ENCODE measurements around the gene AKAP7.

The AKAP7 gene

DNA sequence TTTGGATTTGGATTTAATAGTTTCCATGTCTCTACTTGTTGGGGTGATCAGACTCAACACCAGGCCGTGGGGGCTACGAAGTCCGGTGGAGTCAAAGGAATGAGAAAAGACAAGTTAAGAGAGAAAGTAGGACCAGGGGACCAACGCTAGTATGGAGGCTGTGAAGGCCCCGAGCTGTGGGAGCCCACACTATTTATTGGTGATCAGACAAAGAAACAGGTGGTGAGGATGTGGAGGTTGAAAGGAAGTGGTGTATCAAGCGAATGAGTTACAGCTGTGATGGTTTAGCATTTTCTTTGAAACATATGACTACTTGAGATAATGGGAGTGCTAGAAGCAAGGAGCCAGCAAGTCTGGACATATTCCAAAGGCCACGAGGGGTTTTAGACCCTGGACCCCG, 62.4 kb downstream of the AKAP7 start:
- FAIRE-seq = no peak
- DNase-seq (ENCODE audit: low spot score) = no peak

DNA sequence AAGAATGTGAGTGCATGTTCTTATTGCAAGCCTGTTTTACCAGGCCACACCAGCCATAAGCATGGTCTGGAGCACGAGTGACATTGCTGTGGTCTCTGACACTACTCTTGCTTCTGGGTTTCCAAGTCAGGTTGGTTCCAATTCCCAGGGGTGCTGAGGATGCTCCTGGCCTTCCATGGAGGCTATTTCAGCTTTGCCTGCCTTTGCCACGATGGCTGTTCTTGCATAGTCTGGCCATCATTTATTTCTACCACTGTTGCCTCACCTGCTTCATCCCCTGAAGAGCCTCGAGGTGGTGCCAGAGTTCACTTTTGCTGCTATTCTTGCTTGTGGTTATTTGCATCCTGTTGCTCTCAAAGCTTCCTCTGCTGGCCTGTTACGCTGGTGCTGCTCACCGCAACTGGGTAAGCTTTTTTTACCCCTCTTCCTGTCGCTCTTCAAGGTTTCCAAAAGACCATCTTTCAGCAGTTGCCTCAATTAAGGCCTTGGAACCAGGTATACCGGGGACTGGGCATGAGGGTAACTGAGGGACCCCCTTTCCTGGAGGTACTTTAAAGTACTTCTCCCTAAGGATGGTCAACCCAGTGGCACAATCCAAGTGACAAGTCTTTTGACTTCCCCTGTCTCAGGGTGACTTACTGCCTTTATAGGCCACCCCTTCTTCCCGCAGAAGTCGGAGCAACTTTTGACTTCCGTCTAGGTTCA, 64.5 kb downstream of the AKAP7 start:
- FAIRE-seq (no peak), DNase-seq (ENCODE audit: low spot score) (peak; percentile 53)

DNA sequence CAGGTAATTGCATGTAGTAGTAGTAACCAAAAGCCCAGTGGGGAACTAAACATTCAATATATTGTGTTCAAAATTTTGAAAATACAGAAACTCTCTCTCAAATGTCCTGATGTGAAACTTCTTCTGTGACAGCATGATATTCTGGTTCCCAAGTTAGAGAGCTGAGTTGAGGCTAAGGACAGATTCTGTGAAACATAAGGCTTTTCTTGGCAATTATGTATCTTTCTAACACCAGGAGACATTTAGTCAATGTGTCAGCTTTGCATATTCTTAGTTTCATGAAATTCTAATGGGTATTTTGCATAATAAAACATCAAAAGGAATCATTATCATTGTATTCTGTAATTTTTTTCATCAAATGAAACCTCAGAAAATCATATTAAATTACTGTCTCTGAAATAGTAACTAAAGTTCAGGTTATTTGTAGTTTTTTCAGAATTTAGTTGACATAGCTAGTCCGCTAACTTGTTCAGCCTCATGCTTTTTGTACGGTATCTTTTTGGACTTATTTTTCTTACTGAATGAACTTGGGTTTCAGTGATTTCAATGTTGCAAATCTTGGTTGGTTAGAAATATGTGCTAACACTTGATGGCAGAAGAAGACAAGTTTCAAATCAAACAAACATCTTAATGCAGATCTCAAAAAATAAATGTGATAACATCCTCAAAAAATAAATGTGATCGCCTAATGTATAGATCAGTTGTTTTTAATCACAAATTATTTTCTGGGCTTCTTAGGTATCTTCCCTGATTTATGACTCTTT, 70.4 kb downstream of the AKAP7 start:
- DNase-seq (ENCODE audit: low spot score) (no peak), FAIRE-seq (no peak)

DNA sequence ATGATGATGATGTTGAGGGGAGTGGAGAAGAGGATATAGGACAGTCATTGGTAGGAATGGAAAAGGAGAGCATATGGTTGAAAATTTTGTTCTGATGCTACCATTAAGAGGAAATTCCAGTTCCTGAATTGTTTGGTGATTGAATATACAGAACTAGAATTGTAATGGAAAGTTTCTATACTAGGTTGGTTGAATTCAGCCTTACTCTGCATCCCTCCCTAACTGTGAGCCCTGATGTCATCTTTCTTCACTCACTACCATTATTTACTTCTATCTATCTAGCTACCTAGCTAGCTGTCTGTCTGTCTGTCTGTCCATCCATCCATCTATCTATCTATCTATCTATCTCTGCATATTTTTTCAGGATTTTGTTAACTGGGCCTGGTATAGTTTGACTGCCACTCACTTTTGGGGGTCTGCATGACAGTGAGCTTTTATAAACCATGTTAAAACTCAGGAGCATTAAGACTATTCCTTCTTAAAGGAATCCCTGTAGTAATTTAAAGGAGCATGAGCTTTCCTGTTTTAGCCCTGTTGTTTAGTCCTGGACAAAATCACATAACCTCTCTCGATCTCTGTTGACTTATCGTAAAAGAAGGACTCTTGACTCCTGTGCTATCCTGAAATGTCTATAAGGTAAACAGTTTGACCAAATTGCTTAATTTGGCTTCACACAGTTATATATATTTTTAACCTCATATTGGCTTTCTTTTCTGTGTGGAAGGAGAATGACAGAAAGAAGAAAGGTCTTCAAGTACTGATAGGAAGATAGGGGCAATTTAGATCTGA, 71.4 kb downstream of the AKAP7 start:
- DNase-seq (ENCODE audit: low spot score) (no peak), FAIRE-seq (no peak)

DNA sequence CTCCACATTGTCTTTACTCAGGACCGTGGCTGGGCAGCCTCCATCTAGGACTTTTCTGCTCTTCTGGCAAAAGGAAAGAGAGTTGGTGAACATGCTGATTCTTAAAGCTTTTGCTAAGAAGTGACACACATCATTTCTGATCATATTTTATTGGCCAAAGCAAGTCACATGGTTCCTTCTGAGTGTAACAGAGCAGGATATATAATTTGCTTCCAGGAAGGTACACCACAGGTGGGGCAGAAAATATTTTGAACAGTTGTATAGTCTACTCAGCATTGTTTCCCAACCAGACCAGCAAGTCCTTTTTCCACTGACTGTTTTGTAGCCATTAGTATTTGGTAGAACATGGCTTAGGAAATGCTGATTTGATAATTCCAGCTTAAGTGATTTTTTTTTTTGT, 73.5 kb downstream of the AKAP7 start:
- no peak for DNase-seq (ENCODE audit: low spot score)
- FAIRE-seq = no peak

DNA sequence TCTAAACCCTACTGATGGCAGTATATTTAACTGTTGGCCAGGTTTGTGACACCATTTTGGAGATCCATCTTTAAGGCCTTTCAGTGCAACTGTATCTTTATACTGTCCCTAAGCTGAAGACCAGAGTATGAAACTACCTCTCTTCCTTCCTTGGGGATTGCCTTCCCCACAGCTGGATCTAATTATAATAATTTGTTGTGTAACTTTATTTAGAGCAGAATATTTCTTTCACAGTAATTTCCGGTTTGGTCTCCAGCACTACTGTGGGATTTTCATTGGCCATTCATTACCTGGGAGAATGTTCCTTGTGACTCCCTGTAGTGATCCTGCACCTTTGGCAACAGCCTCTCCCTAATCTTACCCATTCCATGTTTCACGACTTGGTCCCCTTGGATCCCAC, 75.2 kb downstream of the AKAP7 start:
- DNase-seq (ENCODE audit: low spot score) = no peak

DNA sequence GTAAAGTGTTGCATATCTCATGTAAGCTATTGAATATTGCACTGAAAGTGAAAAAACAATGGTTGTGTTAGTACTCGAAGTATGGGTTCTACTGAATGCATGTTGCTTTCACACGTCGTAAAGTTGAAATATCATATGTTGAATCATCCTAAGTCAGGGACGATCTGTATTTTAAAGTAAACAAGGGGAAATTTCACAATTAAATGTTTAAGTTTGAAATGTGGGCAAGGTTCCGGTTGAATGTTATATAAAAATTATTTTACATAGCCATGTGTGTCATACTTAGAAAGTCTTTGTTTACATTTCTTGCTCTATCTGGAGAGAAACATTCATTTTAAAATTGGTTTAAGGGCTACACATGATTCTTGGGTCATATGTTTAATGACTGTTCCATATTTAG, 76.8 kb downstream of the AKAP7 start:
- no peak for FAIRE-seq
- no peak for DNase-seq (ENCODE audit: low spot score)

More for the DNA sequence above, 75.2 kb downstream of the AKAP7 start:
- no peak for FAIRE-seq

DNA sequence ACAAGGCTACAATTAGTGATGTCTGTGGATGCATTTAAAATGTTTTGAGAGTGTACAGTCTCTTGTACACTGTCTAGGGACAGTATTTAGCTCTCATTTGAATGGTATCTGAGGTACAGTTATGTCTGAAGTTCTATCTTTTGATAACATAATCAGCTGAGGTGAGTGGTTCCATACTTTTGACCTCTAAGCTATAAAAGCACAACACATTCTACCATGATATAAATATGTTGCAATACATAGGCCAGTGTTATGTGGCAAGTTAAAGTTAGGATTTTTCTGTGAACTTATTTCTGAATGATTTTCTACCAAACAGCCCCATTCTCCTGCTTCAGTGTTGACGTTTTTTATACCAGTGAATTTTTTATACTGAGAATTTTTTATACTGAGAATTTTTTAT, 77.6 kb downstream of the AKAP7 start:
- DNase-seq (ENCODE audit: low spot score) (no peak), FAIRE-seq (no peak)

DNA sequence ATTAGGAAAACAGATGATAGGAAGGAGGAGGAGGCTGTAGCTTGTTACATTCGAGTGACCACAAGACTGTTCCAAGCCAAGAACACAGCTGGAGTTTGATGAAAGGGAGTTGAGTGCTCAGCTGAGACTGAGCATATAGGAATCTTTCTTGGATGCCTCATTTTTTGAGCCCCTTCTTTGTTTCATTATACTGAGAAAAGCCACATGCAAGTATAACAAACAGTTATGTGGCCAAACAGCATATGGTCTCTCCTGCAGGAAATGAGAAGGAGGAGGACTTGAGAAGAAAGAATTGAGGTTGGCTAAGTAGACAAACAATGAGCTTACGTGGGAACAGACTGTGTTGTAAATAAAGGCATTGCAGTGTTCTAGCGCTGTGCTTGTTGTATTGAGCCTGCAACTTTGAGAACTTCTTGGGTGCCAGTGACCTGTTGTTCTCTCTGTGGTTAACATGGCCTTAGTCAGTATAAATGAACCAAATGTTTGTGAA, 78.3 kb downstream of the AKAP7 start:
- DNase-seq (ENCODE audit: low spot score) (no peak), FAIRE-seq (no peak)

DNA sequence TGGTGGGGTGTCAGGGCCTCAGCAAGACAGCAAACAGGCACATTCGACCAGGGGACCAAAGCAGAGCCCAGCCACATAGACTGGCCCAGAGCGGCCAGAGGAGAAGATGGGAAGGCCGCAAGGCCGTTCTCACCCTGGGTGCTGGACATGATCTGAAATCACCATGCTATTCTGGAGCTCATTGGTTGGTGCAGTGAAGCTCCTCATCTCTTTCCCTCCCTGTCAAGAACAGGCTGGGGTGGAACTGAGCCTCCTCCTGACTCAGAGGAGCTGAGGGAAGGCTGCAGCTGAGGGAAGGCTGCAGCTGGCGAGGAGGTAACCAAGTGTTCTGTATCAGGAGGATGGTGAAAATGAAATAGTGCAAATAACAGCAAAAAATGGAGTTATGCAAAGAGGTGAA, 80.0 kb downstream of the AKAP7 start:
- DNase-seq (ENCODE audit: low spot score) = no peak
- FAIRE-seq = peak; percentile 23

DNA sequence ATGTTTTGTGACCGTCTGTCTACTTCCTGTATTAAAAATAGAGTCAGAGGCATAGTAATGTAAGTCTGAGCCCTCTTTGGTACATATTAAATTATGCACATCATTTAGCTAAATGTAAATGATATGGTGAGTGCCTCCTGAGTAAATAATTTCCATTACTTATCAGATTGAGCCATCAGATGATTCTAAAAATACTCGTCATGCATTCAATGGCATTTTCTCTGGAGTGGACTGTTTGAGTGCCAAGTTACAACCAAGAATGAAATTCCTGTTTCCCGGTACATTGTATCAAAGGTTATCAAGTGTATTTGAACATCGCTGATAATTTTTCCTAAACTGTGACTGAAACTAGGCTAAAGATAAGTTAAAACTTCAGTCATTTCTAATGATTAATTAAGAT, 81.0 kb downstream of the AKAP7 start:
- DNase-seq (ENCODE audit: low spot score) = no peak
- FAIRE-seq = no peak

DNA sequence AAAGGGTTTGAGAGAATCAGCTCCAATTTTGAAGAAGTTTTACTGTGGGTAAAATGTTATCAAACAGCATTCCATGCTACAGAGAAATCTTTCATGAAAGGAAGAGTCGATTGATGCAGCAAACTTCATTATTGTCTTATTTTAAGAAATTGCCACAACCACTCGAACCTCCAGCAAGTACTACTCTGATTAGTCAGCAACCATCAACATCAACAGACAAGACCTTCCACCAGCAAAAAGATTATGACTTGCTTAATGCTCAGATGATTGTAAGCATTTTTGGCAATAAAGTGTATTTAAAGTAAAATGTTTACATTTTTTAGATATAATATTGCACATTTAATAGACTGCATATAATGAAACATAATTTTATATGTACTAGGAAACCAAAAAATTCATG, 87.5 kb downstream of the AKAP7 start:
- DNase-seq (ENCODE audit: low spot score) (no peak), FAIRE-seq (no peak)

DNA sequence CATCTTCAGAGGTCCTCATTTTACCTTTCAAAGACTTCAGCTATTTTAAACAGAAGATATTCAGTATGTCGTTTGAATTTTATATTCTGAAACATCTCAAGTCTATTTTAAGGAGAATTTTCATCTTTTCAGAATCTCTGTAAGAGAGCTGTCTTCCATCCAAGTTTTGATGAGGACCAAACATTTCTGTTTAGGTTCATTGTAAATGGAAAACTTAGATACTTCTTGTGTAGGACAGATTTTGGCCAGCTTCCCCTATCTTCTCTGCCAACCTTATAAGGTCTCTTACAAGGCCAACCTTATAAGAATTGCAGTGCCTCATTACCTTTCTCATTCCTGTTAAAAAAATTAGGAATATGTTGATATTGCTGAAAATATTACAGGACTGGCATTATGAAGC, 88.1 kb downstream of the AKAP7 start:
- FAIRE-seq (no peak), DNase-seq (ENCODE audit: low spot score) (no peak)

DNA sequence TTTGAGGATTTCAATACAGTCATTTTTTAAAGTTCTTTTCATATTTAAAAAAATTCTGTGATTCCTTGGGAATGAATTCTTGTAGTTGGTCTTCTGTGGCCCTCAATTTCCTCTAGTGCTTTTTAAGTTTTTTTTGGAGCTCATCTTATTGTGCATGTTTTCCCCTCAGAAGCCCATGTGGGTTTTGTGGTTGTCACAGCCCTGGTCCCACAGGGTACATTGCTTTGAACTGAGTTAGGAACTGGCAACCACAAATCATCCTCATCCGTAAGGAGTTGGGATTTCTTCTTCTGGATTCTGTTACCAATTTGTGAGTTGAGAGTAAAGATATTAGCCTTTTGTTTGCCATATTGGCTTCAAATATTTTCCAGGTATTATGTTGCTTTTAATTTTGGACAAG, 89.9 kb downstream of the AKAP7 start:
- FAIRE-seq (no peak), DNase-seq (ENCODE audit: low spot score) (no peak)

DNA sequence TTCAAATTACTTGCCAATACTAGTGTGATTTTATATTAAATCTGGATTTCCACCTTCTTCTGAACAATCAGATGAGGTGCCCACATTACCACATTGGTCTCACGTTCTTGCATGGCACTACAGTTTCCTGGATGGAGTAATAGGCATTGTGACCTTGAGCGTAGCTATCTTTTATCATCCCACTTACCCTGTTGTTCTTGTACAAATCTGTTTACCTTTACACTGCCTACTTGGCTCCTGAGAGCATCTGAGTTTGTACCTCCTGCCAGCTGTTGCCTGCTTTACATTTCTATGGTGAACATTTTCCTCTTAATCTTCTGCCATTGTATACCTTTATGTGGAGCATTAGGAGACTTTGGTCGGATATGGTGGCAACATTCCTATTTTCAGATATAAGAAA, 90.7 kb downstream of the AKAP7 start:
- no peak for DNase-seq (ENCODE audit: low spot score)
- FAIRE-seq = no peak

DNA sequence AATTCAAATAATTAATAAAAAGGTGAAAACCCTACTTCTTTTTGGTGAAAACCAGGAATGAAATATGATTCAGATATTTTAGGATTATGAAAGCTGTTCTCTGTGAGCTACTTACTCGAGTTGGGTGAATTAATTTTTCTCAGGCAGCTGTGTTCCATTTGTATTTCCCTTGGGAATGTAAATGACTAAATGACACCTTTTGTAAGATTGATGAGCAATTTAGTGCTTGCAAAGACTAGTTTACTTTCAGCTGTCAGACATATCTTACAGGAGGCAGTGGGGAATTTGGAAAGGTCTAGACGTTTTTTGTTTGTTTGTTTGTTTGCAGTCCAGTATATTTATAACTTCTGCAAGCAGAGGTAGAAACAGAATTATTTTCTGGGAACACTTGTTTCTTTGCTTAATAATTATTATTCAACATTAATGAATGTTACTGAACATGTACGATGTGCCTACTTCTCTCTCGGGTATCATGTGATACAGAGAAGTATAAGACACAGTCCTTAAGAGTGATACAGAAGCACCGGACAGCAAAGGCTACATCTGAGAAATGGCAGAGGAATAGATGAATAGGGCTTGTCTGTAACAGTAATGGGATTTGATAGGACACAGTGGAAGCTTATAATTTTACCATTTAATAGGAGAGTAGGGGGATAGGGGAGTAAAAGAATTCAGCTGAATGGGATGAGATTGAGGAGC, 91.3 kb downstream of the AKAP7 start:
- FAIRE-seq = no peak
- DNase-seq (ENCODE audit: low spot score) = no peak

DNA sequence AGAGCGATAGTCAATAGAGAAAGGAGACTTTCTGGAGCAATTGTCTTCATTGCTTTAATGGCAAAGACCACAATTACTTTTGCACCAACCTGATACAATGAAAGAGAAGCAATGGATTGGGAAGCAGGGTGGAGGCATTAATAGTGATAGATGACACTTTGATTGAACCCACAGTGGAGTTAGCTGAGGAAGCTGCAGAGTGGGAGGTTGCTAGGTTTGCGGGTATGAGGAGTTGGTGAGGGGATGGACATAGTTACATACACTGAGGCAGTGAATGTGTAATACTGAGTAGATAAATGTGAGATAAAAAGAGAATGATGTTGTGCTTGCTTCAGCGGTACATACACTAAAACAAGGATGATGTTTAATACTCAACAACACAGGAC, 91.9 kb downstream of the AKAP7 start:
- DNase-seq (ENCODE audit: low spot score) (no peak), FAIRE-seq (peak; percentile 32)

DNA sequence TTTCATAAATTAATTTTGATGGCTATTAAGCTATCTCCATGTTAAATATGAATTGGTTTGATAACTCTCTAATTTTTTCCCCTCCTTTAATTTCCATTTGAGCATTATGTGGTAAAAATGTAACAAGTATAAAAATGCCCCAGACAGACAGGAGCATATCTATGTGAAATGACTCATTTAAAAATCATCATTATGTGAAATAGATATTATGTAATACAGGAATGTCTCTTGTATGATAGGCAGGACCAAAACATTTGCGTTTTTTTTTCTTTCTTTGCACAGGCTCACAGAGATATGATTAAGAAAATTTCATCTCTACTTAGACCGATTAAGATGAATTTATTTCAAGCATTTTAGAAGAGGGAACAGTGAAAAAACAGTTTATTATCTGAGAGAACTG, 95.8 kb downstream of the AKAP7 start:
- FAIRE-seq = no peak
- no peak for DNase-seq (ENCODE audit: low spot score)

DNA sequence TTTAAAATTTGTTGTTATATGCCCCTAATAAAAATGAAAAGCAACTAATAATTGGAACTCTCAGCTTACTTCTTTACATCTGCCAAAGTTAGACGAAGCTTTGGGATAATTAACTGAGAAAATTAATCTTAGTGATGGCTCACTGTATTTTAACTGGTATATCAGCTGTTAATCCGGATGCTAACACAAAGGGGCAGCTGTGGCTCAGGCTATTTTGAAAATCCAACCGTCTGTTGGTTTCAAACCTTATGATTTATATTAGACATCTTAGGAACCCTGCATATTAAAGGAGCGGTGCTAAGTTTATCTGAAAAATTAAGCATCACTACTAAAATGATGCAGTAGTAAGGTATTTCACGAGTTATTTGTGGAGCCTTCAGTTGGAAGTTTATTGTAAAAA, 96.6 kb downstream of the AKAP7 start:
- no peak for DNase-seq (ENCODE audit: low spot score)

DNA sequence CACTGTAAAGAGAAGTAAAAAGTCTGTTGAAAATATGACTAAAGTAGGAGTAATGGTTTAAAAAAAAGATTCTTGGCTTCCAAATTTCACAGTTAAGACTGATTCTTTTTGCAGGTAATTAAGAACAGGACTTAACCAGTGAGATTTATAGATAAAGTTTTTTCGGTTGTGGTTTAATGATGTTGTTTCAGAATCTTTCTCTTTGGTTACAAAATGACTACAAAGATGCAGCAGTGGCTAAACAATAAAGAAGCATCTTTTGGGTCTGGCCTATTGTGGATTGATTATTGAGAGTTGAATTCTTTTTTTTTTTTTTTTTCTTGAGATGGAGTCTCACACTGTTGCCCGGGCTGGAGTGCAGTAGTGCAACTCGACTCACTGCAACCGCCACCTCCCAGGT, 109.7 kb downstream of the AKAP7 start:
- DNase-seq (ENCODE audit: low spot score) = no peak
- FAIRE-seq = no peak

More for the DNA sequence above, 96.6 kb downstream of the AKAP7 start:
- no peak for FAIRE-seq

DNA sequence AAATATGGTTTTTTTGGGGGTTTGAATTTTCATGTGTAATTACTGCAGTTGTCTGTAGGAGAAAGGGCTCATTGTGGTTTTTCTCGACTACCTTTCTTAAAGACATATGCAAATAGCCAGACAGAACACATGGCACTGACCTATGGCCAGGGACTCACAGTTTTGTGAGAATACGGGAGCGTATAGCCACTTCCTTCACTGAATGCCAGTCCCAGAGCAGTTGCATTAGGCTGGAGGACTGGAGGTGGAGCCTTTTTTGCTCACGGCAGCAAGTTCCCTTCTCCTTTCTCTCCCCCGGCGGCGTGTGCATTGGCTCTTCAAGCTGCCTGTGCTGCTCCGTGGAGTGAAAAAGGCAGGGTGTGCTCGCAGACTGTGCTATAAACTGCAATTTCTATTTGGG, 114.9 kb downstream of the AKAP7 start:
- no peak for DNase-seq (ENCODE audit: low spot score)
- no peak for FAIRE-seq

DNA sequence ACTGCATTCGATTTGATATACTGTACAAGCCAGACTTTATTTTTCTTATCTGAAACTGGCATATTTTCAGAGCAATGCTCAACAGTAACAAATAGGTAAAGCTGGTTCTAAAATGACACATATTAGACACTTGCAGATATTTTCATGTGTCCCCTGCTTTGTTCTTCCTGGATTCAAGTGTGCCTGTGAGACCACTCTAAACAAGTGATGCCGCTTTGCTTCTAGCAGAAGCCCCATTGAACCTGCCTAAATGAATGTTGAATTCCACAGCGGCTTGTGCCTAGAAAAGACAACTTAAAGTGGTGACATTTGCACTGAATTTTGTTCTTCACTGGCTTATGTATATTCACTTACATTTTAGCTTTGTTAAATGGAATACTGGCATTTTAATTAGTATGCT, 115.7 kb downstream of the AKAP7 start:
- FAIRE-seq (no peak), DNase-seq (ENCODE audit: low spot score) (no peak)

Measured in urothelium cell line (cell line).